HG02981 (cell line): ENCODE measurements around the gene PXYLP1.
A peak's percentile ranks its signal among the peaks of the same experiment; 100 is the strongest.
"Not testable (repeated sequence)": the region's sequence is repeated elsewhere in the genome, so short reads cannot be mapped to it uniquely, and the experiment has no call there.

Experiments used
- ATAC-seq: cut with Tn5 transposase; IDR thresholded peaks from one replicate; pipeline ENCODE4 v1.9.1; 2021; ENCODE audit warnings: mild to moderate bottlenecking, moderate library complexity; ENCODE audit not compliant: unreplicated experiment

PXYLP1 gene

GRCh38 chr3:141231101-141231951 is at the start of gene PXYLP1:
Gene PXYLP1, plus strand, starts transcription at chr3:141231825. Its CDS starts 28,351 bp downstream, at chr3:141260176.
- peak; percentile 96 for ATAC-seq

DNA sequence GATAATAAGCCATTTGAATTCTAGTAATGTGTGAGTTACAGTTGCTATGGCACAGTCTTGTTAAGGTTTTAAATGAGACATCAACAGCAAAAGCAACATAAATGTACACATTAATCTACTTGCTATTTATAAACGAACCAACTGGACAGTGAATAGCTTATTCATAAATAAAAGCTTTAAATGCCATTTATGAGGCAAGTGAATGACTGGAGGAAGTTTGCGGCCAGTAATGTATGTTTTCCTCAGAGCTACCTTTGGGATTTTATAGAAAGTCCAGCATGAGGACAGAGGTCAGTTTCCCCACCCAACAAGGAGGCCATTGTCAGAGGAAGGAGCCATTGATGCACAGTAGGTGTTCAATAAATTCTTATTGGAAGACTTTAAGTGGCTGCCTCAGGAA is 48.0 kb upstream of the PXYLP1 start:
- ATAC-seq, result no peak

GRCh38 chr3:141184430-141184829 is 47.2 kb upstream of the PXYLP1 start:
- no peak for ATAC-seq

DNA sequence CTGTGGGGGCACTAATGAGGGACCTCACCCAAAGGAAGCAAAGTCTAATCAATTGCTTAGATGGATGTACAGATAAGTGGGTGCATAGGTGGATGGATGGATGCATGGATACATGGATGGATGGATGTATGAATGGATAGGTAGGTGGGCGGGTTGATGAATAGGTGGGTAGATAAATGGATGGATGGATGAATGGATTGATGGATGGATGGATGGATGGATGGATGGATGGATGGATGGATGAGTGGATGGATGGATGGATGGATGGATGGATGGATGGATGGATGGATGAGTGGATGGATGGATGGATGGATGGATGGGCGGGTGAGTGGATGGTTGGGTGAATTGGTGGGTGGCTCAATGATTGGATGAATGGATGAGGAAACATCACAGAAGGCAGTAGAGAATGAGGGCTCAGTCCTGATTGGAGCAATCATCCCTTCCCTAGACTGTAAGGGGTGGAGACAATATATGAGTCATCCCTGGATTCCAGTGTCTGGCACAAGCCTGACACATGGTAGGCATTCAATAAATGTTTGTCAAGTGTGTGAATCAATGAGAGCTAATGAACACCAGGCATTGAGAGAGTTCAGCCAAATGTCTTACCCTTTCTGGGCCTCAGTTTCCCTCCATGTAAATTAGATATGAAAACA is 40.4 kb upstream of the PXYLP1 start:
- no peak for ATAC-seq

GRCh38 chr3:141192345-141192744 is 39.3 kb upstream of the PXYLP1 start:
- ATAC-seq, result peak; percentile 100

DNA sequence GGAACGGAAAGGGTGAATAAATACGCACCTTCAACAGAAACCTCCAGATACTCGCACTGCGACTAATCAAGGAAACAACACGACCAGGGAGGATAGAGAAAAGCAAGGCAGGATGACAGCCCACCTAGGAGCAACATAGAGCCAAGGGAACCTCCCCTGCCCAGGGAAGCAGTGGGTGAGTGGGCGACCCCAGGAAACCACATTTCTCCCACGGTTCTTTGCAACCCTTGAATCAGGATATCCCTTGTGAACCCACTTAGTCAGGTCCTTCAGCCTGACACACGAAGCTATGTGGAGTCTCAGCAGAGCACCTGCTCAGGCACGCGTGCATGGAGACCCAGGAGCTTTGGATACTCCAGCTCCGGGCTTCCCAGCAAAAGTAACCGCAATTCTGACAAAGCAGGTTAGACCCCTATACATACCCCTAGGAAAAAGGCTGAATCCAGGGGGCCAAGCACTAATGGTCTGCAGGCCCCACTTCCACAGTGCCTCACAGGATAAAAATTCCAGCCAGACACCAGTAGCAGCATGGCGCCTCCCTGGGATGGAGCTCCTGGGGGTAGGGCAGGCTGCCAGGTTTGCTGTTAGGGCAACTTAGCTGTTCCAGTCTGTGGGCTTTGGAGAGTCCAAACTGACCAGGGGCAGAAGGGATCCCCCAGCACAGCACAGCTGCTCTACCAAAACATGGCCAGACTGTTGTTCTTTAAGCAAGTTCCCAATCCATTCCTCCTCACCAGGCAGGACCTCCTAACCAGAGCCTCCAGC is 38.4 kb upstream of the PXYLP1 start:
- ATAC-seq, result no peak

DNA sequence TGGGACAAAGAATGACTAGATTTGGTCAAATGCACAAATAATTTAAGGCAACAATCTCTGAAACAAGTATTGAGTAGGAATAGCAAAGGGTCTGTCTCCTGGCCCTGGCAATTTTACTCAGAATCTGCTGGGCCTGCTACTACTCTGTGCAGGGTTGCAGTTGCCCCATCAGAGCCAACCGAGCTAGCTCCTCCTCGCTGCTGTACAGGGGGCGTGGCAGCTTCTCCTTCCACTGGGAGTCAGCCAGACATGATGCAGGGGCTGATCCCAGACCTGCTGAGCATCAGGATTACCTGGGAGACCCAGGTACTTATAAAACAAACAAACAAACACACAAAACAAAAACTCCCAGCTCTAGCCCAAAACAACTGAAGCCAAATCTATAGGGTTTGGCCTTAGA is 30.5 kb upstream of the PXYLP1 start:
- no peak for ATAC-seq

DNA sequence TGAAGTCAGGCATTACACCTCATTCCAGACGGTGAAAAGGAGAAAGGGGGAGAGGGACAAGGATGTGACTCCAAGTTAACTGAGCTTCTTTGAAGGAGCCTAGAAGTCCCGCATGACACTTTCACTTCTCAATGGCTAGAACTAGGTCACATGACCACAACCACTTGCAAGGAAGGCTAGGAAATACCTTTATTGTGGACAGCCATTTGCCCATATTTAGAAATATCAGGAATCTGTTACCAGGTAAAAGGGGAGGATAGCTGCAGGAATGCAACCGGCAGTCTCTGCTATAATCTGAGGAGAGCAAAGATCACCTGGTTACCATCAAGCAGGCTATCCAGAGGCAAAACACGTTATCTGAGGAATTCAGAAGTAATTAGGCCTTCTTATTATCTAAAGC is 28.9 kb upstream of the PXYLP1 start:
- ATAC-seq, result no peak

DNA sequence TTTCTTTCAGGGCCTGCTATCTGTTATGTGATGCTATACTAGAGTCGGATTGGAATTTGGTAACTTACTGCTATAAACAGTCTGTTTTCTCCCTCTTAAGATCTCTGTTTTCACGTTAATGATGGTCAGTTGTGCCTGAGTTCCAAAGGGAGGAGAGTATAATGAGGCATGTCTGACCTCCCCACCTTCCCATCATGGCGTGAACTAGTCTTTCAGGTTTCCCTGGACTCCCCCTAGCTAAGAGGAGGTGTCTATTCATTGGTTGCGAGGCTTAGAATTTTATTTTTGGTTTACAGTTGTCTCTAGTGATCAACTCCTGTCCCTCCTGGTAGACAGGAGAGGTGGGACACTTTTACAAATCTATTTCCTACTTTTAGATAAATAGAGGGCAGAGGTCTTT is 27.8 kb upstream of the PXYLP1 start:
- no peak for ATAC-seq

DNA sequence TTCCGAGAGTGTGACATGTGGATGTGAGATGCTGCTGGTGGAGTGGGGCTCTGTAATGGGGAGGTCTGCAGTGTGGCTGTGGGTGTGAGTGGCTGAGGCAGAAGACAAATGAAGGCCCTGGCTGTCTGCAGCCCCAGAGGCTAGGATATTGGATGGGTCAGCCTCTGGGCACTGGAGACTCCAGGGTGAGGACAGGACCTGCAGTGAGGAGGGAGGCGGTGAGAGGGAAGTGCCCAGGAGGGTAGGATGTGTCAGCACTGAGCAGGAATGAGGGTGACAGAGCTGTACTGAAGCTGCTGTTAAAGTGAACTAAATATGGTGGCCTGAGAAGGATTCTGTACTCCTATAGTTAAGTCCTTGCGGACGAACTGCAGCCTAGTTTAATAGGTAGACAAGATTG is 27.3 kb upstream of the PXYLP1 start:
- ATAC-seq, result no peak

- ATAC-seq, result not testable (repeated sequence)
These were observed 20.3 kb upstream of the PXYLP1 start for GRCh38 chr3:141211306-141211705.

- ATAC-seq, result no peak
These were observed 19.5 kb upstream of the PXYLP1 start for GRCh38 chr3:141212101-141212500.

DNA sequence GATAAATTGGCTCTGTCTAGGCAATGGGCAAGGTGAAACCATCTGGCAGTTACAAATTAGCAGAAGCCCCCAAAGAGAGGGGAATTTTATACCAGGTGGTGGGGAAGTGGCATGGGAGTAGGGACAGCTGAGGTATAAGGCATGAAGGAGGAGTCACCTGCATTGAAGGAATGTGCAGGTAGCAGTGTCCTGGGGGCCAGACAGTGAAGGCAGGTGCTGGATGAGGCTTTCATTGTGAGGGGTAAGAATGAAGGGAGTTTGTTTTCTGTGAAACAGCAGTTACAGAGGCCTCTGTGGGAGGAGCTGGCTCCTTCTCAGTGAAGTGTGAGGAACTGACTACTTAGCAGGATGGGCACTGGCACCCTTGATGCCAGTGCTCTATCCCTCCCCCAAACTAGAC is 19.1 kb upstream of the PXYLP1 start:
- no peak for ATAC-seq

GRCh38 chr3:141216975-141217374 is 14.7 kb upstream of the PXYLP1 start:
- ATAC-seq, result no peak

DNA sequence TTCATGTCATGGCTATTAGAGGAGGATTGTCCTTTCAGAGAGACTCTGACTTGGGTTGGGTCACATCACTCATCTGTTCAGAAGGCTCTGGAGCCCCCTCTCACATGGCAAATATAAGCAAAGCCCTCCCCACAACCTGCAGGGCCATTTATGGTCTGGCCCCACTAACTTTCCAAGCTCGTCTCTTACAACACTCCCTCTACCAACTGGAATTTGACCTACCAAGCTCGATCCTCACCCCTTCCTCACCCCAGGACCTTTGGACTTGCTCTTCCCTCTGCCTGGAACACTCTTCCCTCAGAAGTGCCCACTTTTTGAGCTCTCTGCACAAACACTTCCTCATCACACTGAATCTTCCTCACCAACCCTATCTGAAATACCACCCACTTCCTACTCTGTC is 14.2 kb upstream of the PXYLP1 start:
- no peak for ATAC-seq

GRCh38 chr3:141218162-141218835 is 13.3 kb upstream of the PXYLP1 start:
- no peak for ATAC-seq

- ATAC-seq, result no peak
These were observed 12.7 kb upstream of the PXYLP1 start for GRCh38 chr3:141218926-141219325.

- ATAC-seq, result no peak
These were observed 7.9 kb upstream of the PXYLP1 start for GRCh38 chr3:141223673-141224166.

DNA sequence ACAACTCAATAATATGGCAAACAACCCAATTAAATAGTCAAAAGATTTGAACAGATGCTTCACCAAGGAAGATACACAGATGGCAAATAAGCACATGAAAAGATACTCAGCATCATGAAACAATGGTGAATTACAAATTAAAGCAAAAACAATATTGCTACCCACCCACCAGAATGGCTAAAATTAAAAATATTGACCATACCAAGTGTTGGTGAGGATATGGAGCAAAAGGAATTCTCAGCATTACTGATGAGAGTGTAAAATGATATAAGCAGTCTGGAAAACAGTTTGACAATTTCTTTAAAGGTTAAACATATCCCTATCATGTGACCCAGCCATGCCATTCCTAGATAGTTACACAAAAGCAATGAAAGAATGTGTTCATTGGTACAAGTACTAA is 5.7 kb upstream of the PXYLP1 start:
- no peak for ATAC-seq

- no peak for ATAC-seq
These were observed 4.4 kb upstream of the PXYLP1 start for GRCh38 chr3:141227216-141227615.

- no peak for ATAC-seq
These were observed 3.9 kb upstream of the PXYLP1 start for GRCh38 chr3:141227752-141228151.
